Kasumi-1 (cell line): ENCODE results near the gene EPAS1.

Experiments used
- DNase-seq, 2 experiments: peaks; one replicate each; lab custom pipeline; 2025; lab: John Stamatoyannopoulos, UW

EPAS1 gene

GRCh38 chr2:46364797-46365457 lies 67.7 kb downstream of the EPAS1 start:
- peak; percentile 80 to 81 for DNase-seq

DNA sequence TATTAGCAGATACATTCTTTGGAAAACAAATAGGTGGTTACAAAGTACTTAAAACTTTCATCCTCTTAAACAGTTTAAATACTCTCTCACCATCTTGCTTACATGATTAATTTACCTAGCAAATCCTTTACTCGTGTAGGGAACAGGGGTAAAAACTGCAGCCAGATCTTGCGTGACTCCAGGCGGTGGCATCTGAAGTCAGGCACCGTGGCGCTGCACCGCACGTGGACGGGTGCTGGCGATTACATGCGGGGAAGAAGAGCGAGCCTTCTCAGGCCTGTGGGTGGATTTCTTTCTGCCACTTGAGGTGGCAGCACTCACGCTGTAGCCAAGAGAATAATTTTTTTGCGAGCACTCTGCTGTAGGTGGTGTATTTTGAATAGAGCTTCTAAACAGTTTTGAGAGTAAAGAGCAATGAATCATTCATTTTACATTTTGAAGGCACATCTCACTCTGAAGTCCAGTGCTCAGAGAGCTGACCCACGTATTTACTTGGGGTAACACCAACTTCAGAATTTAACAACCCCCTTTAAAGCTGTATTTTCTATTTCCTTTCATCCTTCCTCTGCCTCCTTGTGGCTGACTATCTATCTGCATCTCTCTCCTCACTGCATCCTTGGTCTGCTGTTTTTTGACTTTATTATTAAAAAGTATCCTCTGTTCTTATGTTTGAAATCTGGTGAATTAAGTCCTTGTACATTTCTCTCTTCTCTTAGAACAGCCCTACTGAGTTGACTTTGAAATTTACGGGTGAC lies 68.9 kb downstream of the EPAS1 start:
- DNase-seq, result peak; percentile 19 to 53

GRCh38 chr2:46366668-46367052 lies 69.5 kb downstream of the EPAS1 start:
- DNase-seq, result no peak

GRCh38 chr2:46367286-46367685 lies 70.1 kb downstream of the EPAS1 start:
- no peak for DNase-seq

DNA sequence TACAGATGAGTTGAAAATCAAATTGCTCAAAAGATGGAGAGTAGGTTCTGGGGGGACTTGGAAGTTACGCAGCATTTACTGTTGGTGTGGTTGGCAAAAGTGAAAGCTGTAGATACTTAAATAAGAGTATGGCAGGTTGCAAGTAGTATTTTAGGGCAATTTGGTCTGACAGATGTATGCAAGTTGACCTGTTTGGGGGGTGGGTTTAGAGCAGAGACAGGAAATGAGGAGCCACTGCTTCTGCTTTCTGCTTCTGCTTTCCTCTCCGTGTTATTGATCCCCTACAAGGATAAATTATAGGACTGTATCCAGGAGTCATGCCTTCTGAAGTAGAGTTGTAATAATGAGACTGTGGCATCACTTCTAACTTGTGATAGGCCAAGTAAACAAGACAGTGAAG lies 71.2 kb downstream of the EPAS1 start:
- DNase-seq, result peak; percentile 29 to 45

- DNase-seq, result no peak
These were observed 72.6 kb downstream of the EPAS1 start for GRCh38 chr2:46369783-46370182.

DNA sequence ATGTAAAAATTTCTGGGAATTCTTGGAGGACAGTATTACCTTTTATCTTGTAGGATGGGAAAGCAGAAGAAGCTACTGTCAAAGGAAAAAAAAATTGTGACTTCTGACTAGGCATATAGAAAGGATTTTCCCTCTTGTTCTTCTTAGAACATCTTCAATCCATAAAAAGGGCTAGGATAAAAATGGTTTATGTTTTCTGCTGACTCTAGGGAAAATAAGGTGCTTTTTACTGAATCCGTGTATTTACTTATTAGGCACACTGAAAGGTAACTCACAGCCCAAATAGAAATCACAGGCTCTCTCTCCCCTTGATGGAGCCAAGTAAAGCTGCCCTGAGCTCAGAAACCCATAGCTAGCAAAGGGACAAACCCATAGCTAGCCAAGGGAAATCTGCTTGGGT lies 74.6 kb downstream of the EPAS1 start:
- no peak for DNase-seq

DNA sequence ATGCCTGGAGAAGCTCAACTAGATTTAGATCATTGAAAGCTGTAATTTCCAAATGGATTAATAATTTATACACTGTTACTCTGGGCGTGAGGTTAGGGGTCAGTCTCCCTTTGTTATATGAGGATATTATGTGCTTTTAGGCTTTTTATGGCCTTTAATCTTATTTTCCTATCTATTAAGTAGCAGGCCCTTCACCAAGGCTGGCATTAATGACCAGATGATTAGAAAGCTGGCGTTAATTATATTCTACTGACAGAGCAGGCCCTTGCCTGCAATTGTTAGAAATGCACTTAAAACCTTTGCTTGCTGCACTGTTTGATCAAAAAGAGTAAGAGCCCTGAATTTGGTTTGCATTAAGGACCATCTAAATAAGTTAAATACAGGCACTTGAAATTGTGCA lies 75.3 kb downstream of the EPAS1 start:
- DNase-seq, result no peak

- no peak for DNase-seq
These were observed 76.0 kb downstream of the EPAS1 start for GRCh38 chr2:46373238-46373637.

DNA sequence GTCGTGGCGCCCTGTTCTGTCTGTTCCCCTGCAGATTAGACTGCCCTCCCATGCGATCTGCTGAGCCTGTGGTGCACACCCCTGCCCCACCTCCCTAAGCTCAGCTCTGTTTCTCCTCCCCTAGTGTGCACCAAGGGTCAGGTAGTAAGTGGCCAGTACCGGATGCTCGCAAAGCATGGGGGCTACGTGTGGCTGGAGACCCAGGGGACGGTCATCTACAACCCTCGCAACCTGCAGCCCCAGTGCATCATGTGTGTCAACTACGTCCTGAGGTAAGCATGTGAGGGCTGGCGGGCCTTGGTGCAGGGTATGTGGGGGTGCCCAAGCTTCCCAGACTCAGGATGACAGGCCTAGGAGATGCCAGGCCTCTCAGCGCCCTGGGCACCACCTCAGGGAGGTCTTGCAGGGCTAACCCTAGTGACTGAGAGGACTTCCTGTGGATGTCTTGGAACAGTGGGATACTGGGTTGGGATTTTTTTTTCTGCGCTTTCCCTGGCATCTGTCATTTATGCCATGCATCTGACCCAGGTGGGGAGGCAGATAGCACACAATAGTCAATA lies 78.4 kb downstream of the EPAS1 start:
- no peak for DNase-seq

GRCh38 chr2:46376586-46376985 lies 79.4 kb downstream of the EPAS1 start:
- DNase-seq, result no peak

- DNase-seq, result no peak
These were observed 79.9 kb downstream of the EPAS1 start for GRCh38 chr2:46377101-46377581.

GRCh38 chr2:46377666-46378560 lies 80.7 kb downstream of the EPAS1 start:
- no peak for DNase-seq

- no peak for DNase-seq
These were observed 81.4 kb downstream of the EPAS1 start for GRCh38 chr2:46378616-46379015.

GRCh38 chr2:46379213-46380037 lies 82.2 kb downstream of the EPAS1 start:
- DNase-seq, result no peak

GRCh38 chr2:46380038-46380940 lies 83.1 kb downstream of the EPAS1 start:
- DNase-seq, result no peak

DNA sequence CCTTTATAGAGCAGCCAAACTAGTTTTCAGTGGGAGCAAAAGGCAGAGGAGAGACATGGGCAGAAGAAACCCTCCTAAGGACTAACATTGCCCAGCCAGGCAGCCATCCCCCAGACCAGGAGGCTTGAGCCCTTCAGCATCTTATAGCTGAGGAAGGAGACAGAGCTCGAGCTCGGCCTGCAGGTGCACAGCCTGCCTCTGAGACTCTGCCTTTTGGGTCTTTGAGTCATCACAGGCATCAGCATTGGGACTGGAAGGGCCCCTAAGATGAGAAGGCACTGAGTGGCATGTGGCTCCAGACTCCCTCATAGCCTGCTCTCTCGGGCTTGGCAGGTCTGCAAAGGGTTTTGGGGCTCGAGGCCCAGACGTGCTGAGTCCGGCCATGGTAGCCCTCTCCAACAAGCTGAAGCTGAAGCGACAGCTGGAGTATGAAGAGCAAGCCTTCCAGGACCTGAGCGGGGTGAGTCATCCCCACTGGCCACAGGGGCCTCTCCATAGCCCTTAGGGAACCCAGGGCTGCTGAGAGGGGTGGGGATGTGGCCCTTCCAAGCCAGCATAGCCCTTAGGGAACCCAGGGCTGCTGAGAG lies 84.1 kb downstream of the EPAS1 start:
- DNase-seq, result no peak

GRCh38 chr2:46381871-46382270 lies 84.7 kb downstream of the EPAS1 start:
- DNase-seq, result no peak

DNA sequence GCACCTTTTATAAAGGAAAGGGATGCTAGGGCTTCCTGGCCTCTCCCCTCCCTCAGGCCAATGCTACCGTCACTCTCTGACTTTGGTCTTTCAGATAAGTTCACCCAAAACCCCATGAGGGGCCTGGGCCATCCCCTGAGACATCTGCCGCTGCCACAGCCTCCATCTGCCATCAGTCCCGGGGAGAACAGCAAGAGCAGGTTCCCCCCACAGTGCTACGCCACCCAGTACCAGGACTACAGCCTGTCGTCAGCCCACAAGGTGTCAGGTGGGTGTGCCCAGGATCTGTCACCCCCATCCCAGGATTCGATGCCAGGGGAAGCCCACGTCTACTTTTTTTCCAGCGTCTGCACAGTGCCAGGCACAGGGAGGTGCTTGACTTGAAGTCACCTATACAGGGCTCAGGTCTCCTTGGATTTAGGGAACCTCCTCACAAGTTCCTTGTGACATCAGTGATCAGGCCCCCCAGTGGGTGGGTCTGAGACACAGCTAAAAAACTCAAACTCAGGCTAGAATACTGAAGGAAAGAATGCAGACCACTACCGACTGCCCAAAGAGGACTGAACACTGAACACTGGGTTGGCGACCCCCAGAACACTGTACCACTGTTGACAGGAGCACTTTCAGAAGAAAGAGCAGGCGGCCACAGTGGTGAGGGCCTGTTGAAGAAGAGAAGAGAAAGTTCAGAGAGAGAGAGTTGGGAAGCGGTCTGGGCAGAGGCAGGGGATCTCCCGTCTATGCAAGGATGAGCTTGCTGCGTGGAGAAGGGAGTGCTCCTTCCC lies 85.3 kb downstream of the EPAS1 start:
- DNase-seq, result no peak
